Ishikawa (cell line): ENCODE measurements around the gene C12orf57.

Source experiments
- CEBPB ChIP-seq: IDR thresholded peaks from 2 replicates; pipeline ENCODE4 v1.6.1; 2012
- CREB1 ChIP-seq: IDR thresholded peaks from 2 replicates; pipeline ENCODE4 v1.6.1; 2012; ENCODE audit warnings: low read depth
- EGR1 ChIP-seq: IDR thresholded peaks from 2 replicates; pipeline ENCODE4 v1.6.1; 2012
- EP300 ChIP-seq: IDR thresholded peaks from 2 replicates; pipeline ENCODE4 v1.6.1; 2012; ENCODE audit warnings: borderline replicate concordance
- FOXM1 ChIP-seq: IDR thresholded peaks from 2 replicates; pipeline ENCODE4 v1.6.1; 2012; ENCODE audit warnings: low read depth, borderline replicate concordance
- MAX ChIP-seq: IDR thresholded peaks from 2 replicates; pipeline ENCODE4 v1.6.1; 2012
- NFIC ChIP-seq: IDR thresholded peaks from 2 replicates; pipeline ENCODE4 v1.6.1; 2012
- RAD21 ChIP-seq: IDR thresholded peaks from 2 replicates; pipeline ENCODE4 v1.6.1; 2012; ENCODE audit warnings: low read depth
- REST ChIP-seq: IDR thresholded peaks from 2 replicates; pipeline ENCODE4 v1.6.1; 2012; ENCODE audit warnings: low read depth, mild to moderate bottlenecking
- TAF1 ChIP-seq: IDR thresholded peaks from 2 replicates; pipeline ENCODE4 v1.6.1; 2012; ENCODE audit warnings: low read depth, mild to moderate bottlenecking
- TCF12 ChIP-seq: IDR thresholded peaks from 2 replicates; pipeline ENCODE4 v1.6.1; 2012; ENCODE audit warnings: low read depth
- TEAD4 ChIP-seq: IDR thresholded peaks from 2 replicates; pipeline ENCODE4 v1.6.1; 2012
- USF1 ChIP-seq: IDR thresholded peaks from 2 replicates; pipeline ENCODE4 v1.6.1; 2012
- YY1 ChIP-seq: IDR thresholded peaks from 2 replicates; pipeline ENCODE4 v1.6.1; 2012; ENCODE audit warnings: low read depth
- ZBTB7A ChIP-seq: IDR thresholded peaks from 2 replicates; pipeline ENCODE4 v1.6.1; 2012; ENCODE audit warnings: low read depth

The C12orf57 gene

GRCh38 chr12:6967651-6968100, 23.9 kb downstream of the C12orf57 start:
- TF ChIP-seq TCF12, result no peak
- no peak for TF ChIP-seq CEBPB
- TF ChIP-seq REST, result no peak
- no peak for TF ChIP-seq YY1
- no peak for TF ChIP-seq NFIC
- TF ChIP-seq EP300, result no peak
- no peak for TF ChIP-seq TAF1
- no peak for TF ChIP-seq TEAD4
- no peak for TF ChIP-seq USF1
- no peak for TF ChIP-seq ZBTB7A

- TF ChIP-seq RAD21 (no peak), EGR1 (no peak), EP300 (no peak), TAF1 (no peak), MAX (no peak), TEAD4 (no peak), YY1 (no peak), CEBPB (no peak), CREB1 (no peak), REST (no peak), USF1 (no peak), TCF12 (no peak)
Measured at GRCh38 chr12:6968426-6968825, 24.6 kb downstream of the C12orf57 start.

GRCh38 chr12:6970096-6970527, 26.3 kb downstream of the C12orf57 start:
- TF ChIP-seq YY1 (0 out of 2 replicates have a peak, but pooled peaks have one; percentile 66), ZBTB7A (no peak)

GRCh38 chr12:6974180-6974579, 30.4 kb downstream of the C12orf57 start:
- no peak for TF ChIP-seq EGR1
- no peak for TF ChIP-seq USF1
- no peak for TF ChIP-seq REST
- no peak for TF ChIP-seq NFIC
- no peak for TF ChIP-seq EP300
- TF ChIP-seq TAF1, result no peak
- TF ChIP-seq CREB1, result no peak
- TF ChIP-seq CEBPB, result no peak
- TF ChIP-seq RAD21, result no peak
- no peak for TF ChIP-seq TCF12
- no peak for TF ChIP-seq FOXM1
- no peak for TF ChIP-seq ZBTB7A

GRCh38 chr12:6975297-6976032, 31.6 kb downstream of the C12orf57 start:
- no peak for TF ChIP-seq ZBTB7A
- no peak for TF ChIP-seq EGR1
- TF ChIP-seq FOXM1, result no peak
- no peak for TF ChIP-seq USF1
- TF ChIP-seq TAF1, result no peak
- TF ChIP-seq TCF12, result no peak
- no peak for TF ChIP-seq REST
- no peak for TF ChIP-seq TEAD4
- no peak for TF ChIP-seq RAD21
- TF ChIP-seq NFIC, result no peak
